MM.1S (cell line): ENCODE measurements around the gene WDR48.
A peak's percentile ranks its signal among the peaks of the same experiment; 100 is the strongest.

Experiments used
- DNase-seq: peaks from one replicate; pipeline ENCODE4 v3.0.0-alpha.2; 2015
- H2AFZ ChIP-seq: fragments of 300-600 bp; sonication (generic); 2 replicates; pipeline ENCODE4 v1.6.0; 2016; ENCODE audit warnings: antibody characterized with exemption, low read length
- H3F3A ChIP-seq: fragments of 300-600 bp; sonication (generic); 2 replicates; pipeline ENCODE4 v1.6.1; 2016; ENCODE audit warnings: mild to moderate bottlenecking, antibody characterized with exemption, low read length, moderate library complexity, mixed read lengths; ENCODE audit not compliant: insufficient read depth
- H3K27ac ChIP-seq: fragments of 300-600 bp; sonication (generic); 2 replicates; pipeline ENCODE4 v1.5.1; 2016; ENCODE audit warnings: mild to moderate bottlenecking, low read length
- H3K27me3 ChIP-seq: fragments of 300-600 bp; sonication (generic); replicated peaks from 2 replicates; pipeline ENCODE4 v1.6.0; 2016; ENCODE audit warnings: low read length; ENCODE audit not compliant: insufficient read depth
- H3K36me3 ChIP-seq: fragments of 300-600 bp; sonication (generic); replicated peaks from 2 replicates; pipeline ENCODE4 v1.6.1; 2016; ENCODE audit warnings: mild to moderate bottlenecking, low read length, mixed read lengths; ENCODE audit not compliant: insufficient read depth
- H3K4me1 ChIP-seq: fragments of 300-600 bp; sonication (generic); 2 replicates; pipeline ENCODE4 v1.6.1; 2016; ENCODE audit warnings: low read length, mixed read lengths
- H3K4me2 ChIP-seq: fragments of 300-600 bp; sonication (generic); 2 replicates; pipeline ENCODE4 v1.6.0; 2016; ENCODE audit warnings: low read depth, low read length
- H3K4me3 ChIP-seq: fragments of 300-600 bp; sonication (generic); 2 replicates; pipeline ENCODE4 v1.5.1; 2016; ENCODE audit warnings: low read length, mixed read lengths
- H3K79me2 ChIP-seq: fragments of 300-600 bp; sonication (generic); 2 replicates; pipeline ENCODE4 v1.6.1; 2016; ENCODE audit warnings: mixed run types, low read length, mixed read lengths
- H3K9ac ChIP-seq: fragments of 300-600 bp; sonication (generic); 2 replicates; pipeline ENCODE4 v1.6.1; 2016; ENCODE audit warnings: low read length, mixed read lengths
- H3K9me2 ChIP-seq: fragments of 300-600 bp; sonication (generic); replicated peaks from 2 replicates; pipeline ENCODE4 v1.6.1; 2016; ENCODE audit warnings: mild to moderate bottlenecking, low read length, mixed read lengths; ENCODE audit not compliant: insufficient read depth
- H3K9me3 ChIP-seq: fragments of 300-600 bp; sonication (generic); replicated peaks from 2 replicates; pipeline ENCODE4 v1.6.1; 2016; ENCODE audit warnings: mild to moderate bottlenecking, low read length, mixed read lengths; ENCODE audit not compliant: insufficient read depth
- H4K20me1 ChIP-seq: fragments of 300-600 bp; sonication (generic); 2 replicates; pipeline ENCODE4 v1.6.1; 2016; ENCODE audit warnings: mild to moderate bottlenecking, low read length, moderate library complexity, mixed read lengths; ENCODE audit not compliant: insufficient read depth
- EZH2 ChIP-seq: fragments of 300-600 bp; sonication (generic); optimal IDR thresholded peaks from 2 replicates; pipeline ENCODE3; 2017; ENCODE audit warnings: low read depth, mild to moderate bottlenecking, antibody characterized with exemption, low read length, mixed read lengths
- EZH2phosphoT487 ChIP-seq: fragments of 300-600 bp; sonication (generic); IDR thresholded peaks from 2 replicates; pipeline ENCODE4 v1.6.1; 2018; ENCODE audit warnings: antibody characterized with exemption, low read length
- TF ChIP-seq, protein P1 (sequence below): fragments of 300-600 bp; sonication (generic); IDR thresholded peaks from 2 replicates; pipeline ENCODE4 v1.5.1; 2016; ENCODE audit warnings: antibody characterized with exemption, low read length, mixed read lengths

WDR48 gene

DNA sequence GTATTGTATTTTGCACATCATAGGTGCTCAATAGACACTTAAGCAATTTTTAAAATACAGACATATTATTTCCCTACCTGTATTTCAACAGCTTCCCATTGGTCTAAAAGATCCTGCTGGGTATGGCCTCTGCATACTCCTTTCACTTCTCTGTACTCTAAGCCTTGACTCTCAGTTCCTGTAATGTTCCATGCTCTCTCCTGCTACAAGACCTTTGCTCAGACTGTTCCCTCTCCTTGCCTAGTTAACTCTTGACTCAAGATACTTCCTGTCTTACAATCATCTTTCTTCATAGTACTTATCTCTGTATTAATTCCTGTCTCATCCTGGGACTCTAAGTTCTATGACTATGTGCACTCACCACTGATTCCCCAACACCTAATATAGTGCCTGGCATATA is 1.8 kb upstream of the WDR48 start:
- Histone ChIP-seq H3K79me2 (peaks cover 30% of the 10 kb centered on the region), H3K9me2 (no peaks in the 10 kb centered on the region), H3K9ac (no peak overlapping the region), H4K20me1 (no peaks in the 10 kb centered on the region), H3K36me3 (no peaks in the 10 kb centered on the region), H3K27ac (no peak overlapping the region), H3K4me2 (no peak overlapping the region), H3K4me1 (peaks cover 5% of the 10 kb centered on the region; the same call in 1 of the 2 replicates), H3K4me3 (no peak overlapping the region), H3K27me3 (no peaks in the 10 kb centered on the region), H3F3A (no peaks in the 10 kb centered on the region), H3K9me3 (no peaks in the 10 kb centered on the region), H2AFZ (no peak overlapping the region)
- TF ChIP-seq, protein P1, sequence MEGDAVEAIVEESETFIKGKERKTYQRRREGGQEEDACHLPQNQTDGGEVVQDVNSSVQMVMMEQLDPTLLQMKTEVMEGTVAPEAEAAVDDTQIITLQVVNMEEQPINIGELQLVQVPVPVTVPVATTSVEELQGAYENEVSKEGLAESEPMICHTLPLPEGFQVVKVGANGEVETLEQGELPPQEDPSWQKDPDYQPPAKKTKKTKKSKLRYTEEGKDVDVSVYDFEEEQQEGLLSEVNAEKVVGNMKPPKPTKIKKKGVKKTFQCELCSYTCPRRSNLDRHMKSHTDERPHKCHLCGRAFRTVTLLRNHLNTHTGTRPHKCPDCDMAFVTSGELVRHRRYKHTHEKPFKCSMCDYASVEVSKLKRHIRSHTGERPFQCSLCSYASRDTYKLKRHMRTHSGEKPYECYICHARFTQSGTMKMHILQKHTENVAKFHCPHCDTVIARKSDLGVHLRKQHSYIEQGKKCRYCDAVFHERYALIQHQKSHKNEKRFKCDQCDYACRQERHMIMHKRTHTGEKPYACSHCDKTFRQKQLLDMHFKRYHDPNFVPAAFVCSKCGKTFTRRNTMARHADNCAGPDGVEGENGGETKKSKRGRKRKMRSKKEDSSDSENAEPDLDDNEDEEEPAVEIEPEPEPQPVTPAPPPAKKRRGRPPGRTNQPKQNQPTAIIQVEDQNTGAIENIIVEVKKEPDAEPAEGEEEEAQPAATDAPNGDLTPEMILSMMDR, result no peak
- TF ChIP-seq EZH2 (no peak), EZH2phosphoT487 (no peak)
- no peak for DNase-seq

DNA sequence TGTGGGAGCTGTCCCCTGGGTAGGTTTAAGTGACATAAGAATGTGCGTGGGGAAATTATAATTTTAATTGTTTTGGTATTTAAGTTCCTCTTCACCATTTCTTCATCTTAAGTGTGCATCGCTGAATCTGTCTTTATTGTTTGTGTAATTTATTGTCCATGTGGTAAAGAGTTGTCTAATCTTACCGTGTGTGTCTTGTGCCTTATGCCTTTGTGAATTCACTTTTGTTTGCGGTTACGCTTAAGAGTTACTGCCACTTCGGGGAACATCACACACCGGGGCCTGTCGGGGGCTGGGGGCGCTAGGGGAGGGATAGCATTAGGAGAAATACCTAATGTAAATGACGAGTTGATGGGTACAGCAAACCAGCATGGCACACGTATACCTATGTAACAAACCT is 767 bp downstream of the WDR48 start:
- Histone ChIP-seq H3K9me2 (no peaks in the 10 kb centered on the region), H3K27me3 (no peaks in the 10 kb centered on the region), H4K20me1 (no peaks in the 10 kb centered on the region), H3K79me2 (peaks cover 51% of the 10 kb centered on the region), H3K9me3 (no peaks in the 10 kb centered on the region), H3K4me2 (peak overlapping the region; percentile 94), H3F3A (no peaks in the 10 kb centered on the region), H3K4me1 (peaks cover 5% of the 10 kb centered on the region; the same call in 1 of the 2 replicates), H3K9ac (peak overlapping the region; percentile 89), H2AFZ (peak overlapping the region; percentile 77), H3K4me3 (peak overlapping the region; percentile 69), H3K36me3 (no peaks in the 10 kb centered on the region), H3K27ac (no peak overlapping the region; the same call in 1 of the 2 replicates)
- no peak for TF ChIP-seq EZH2
- TF ChIP-seq, protein P1, result no peak
- DNase-seq, result peak; percentile 11

DNA sequence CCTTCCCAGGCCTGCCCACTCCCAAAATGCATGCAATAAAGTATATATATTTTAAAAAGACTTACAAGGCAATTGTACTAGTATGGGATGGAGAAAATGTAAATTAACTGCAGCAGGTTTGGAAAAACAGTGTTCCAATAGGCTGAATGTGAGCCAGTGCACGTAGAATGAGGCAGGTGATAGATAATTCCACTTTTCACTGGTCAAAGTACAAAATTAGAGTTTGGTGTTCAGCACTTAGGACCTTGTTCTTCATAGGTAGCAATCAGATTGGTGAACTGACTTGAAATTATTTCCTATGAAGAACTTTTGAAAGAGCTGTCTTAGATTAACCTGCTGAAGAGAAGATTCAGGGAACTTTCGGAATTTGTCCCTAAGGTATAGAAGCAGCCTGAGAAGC is 1.9 kb downstream of the WDR48 start:
- TF ChIP-seq EZH2 (no peak), EZH2phosphoT487 (no peak)
- TF ChIP-seq, protein P1, result no peak
- Histone ChIP-seq H3K9me2 (no peaks in the 10 kb centered on the region), H3K79me2 (peaks cover 60% of the 10 kb centered on the region), H3K27ac (no peak overlapping the region), H3K9me3 (no peaks in the 10 kb centered on the region), H3K4me2 (no peak overlapping the region), H4K20me1 (no peaks in the 10 kb centered on the region), H3K9ac (no peak overlapping the region), H2AFZ (no peak overlapping the region), H3K4me1 (peaks cover 5% of the 10 kb centered on the region; the same call in 1 of the 2 replicates), H3K4me3 (no peak overlapping the region), H3K36me3 (0 out of 2 replicates have a peak, but pooled peaks cover 3% of the 10 kb centered on the region), H3K27me3 (no peaks in the 10 kb centered on the region), H3F3A (no peaks in the 10 kb centered on the region)
- no peak for DNase-seq
